Measurements from ENCODE around the gene CCDC6. TPM values are rescaled to one million over a fixed set of nuclear protein-coding genes. Genes with fewer than 3 reads are reported as not detected.

Gene CCDC6
- total RNA-seq, 4 donors from 2014 or later: 59.3 to 79.3 (median 64.8) TPM

DNA sequence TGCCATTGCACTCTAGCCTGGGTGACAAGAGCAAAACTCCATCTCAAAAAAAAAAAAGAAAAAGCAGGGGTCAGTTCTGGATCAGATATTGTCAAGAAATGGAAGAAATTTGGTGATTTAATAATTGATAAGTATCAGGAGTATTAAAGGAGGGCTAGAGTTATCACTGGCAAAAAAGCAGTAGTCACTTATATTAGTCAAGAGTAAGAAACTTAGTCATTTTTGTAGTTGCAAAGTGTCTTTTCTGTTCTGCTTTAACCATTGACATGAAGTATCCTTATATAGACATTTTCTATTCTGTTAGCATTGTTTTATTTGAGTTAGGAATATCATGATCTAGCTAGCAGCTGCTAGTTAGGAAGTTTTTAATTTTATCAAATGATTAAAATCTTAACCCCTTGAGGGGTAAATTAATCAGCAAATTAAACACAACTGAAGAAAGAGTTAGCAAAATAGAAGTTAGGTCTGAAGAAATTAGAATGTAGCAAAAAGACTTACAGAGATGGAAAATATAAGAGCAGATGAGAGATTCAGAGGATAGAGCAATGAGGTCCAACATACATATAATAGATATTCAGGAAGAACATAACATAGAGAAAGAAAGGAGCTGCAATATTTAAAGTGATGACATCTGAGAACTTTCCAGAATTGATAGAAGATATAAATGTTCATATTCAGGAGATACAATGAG, 7.3 kb upstream of the CCDC6 start:
- intact Hi-C loops (cut with DNase I): no loop called here
- TF ChIP-seq POLR2A (IDR thresholded peaks at IDR 0.05): no peak
- TF ChIP-seq, protein P1, sequence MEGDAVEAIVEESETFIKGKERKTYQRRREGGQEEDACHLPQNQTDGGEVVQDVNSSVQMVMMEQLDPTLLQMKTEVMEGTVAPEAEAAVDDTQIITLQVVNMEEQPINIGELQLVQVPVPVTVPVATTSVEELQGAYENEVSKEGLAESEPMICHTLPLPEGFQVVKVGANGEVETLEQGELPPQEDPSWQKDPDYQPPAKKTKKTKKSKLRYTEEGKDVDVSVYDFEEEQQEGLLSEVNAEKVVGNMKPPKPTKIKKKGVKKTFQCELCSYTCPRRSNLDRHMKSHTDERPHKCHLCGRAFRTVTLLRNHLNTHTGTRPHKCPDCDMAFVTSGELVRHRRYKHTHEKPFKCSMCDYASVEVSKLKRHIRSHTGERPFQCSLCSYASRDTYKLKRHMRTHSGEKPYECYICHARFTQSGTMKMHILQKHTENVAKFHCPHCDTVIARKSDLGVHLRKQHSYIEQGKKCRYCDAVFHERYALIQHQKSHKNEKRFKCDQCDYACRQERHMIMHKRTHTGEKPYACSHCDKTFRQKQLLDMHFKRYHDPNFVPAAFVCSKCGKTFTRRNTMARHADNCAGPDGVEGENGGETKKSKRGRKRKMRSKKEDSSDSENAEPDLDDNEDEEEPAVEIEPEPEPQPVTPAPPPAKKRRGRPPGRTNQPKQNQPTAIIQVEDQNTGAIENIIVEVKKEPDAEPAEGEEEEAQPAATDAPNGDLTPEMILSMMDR (IDR thresholded peaks at IDR 0.05): no peak

DNA sequence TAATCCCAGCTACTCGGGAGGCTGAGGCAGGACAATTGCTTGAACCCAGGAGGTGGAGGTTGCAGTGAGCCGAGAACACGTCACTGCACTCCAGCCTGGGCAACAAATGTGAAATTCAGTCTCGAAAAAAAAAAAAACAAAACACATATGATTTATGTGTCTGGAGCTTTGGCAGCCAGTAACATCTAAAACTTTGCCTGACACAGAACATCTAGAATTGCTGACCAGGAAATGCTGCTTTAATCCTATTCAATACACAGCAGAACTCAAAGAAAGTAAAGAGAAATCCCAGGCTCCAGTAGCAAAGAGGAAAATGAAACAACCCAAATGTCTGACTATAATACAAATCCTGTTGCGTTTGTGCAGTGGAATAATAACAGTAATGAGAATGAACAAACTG, 4.5 kb upstream of the CCDC6 start:
- no peaks in the 10 kb centered on the region for H3K9me3 ChIP-seq
- no peak overlapping the region for H3K27ac ChIP-seq
- intact Hi-C loops (cut with DNase I): no loop called here
- H3K4me3 ChIP-seq (replicated peaks in 1 of 3): no peak overlapping the region
- no peaks in the 10 kb centered on the region for H3K36me3 ChIP-seq
- DNase-seq: no peak
- H3K4me1 ChIP-seq: peaks cover 7 to 9% of the 10 kb centered on the region in 2 donors
- TF ChIP-seq, protein P1 (IDR thresholded peaks at IDR 0.05): no peak
- TF ChIP-seq POLR2A (IDR thresholded peaks at IDR 0.05): no peak
- 78 to 92% methylated on average over 5 of the region's 5 CpGs for WGBS, 2 donors
- H3K27me3 ChIP-seq: no peaks in the 10 kb centered on the region

More for the DNA sequence above, 7.3 kb upstream of the CCDC6 start:
- Histone ChIP-seq H3K4me3 (replicated peaks in 1 of 3) (no peak overlapping the region), H3K9me3 (no peaks in the 10 kb centered on the region), H3K4me1 (no peaks in the 10 kb centered on the region), H3K27me3 (no peaks in the 10 kb centered on the region), H3K36me3 (no peaks in the 10 kb centered on the region), H3K27ac (no peak overlapping the region)
- no peak for DNase-seq

DNA sequence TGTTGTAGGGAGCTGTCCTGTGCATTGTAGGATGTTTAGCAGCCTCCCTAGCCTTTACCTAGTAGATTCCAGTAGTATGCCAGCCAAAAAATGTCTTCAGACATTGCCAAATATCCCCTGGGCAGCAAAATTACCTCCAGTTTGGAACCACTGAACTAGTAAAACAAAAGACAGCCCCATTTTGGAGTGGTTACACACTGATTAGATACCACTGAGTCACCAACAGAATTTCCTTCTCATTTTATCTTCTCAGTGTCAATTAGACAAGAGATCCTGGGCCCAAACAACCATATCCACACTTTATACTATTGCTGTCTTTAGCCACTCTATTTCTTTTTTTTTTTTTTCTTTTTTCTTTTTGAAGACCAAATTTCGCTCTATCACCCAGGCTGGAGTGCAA, 3.5 kb upstream of the CCDC6 start:
- H3K4me1 ChIP-seq: peaks cover 7 to 9% of the 10 kb centered on the region in 2 donors
- no peaks in the 10 kb centered on the region for H3K27me3 ChIP-seq
- DNase-seq: no peak
- no peak overlapping the region for H3K27ac ChIP-seq
- no peaks in the 10 kb centered on the region for H3K36me3 ChIP-seq
- TF ChIP-seq, protein P1 (IDR thresholded peaks at IDR 0.05): no peak
- TF ChIP-seq POLR2A (IDR thresholded peaks at IDR 0.05): no peak
- intact Hi-C loops (cut with DNase I): loop anchor here (10.0 kb wide), 1 partner anchor 285 kb away; no protein-coding TSS in a partner anchor
- no peaks in the 10 kb centered on the region for H3K9me3 ChIP-seq
- H3K4me3 ChIP-seq (replicated peaks in 1 of 3): no peak overlapping the region
- WGBS, 2 donors: 90 to 100% methylated on average over 1 of the region's 1 CpG

- no peak overlapping the region for H3K4me3 ChIP-seq (replicated peaks in 1 of 3)
- no peaks in the 10 kb centered on the region for H3K36me3 ChIP-seq
- no peaks in the 10 kb centered on the region for H3K9me3 ChIP-seq
- no peaks in the 10 kb centered on the region for H3K27me3 ChIP-seq
- peak overlapping the region; percentile 97 for H3K27ac ChIP-seq
- WGBS, 2 donors: 40 to 42% methylated on average over 4 of the region's 4 CpGs
- no peak for DNase-seq
- peaks cover 14 to 20% of the 10 kb centered on the region in 2 donors for H3K4me1 ChIP-seq
- no peak for TF ChIP-seq POLR2A (IDR thresholded peaks at IDR 0.05)
- intact Hi-C loops (cut with DNase I): loop anchor here (10.0 kb wide), 1 partner anchor 284 kb away; no protein-coding TSS in a partner anchor
Observed at GRCh38 chr10:59908808-59909143, 2.4 kb upstream of the CCDC6 start.

DNA sequence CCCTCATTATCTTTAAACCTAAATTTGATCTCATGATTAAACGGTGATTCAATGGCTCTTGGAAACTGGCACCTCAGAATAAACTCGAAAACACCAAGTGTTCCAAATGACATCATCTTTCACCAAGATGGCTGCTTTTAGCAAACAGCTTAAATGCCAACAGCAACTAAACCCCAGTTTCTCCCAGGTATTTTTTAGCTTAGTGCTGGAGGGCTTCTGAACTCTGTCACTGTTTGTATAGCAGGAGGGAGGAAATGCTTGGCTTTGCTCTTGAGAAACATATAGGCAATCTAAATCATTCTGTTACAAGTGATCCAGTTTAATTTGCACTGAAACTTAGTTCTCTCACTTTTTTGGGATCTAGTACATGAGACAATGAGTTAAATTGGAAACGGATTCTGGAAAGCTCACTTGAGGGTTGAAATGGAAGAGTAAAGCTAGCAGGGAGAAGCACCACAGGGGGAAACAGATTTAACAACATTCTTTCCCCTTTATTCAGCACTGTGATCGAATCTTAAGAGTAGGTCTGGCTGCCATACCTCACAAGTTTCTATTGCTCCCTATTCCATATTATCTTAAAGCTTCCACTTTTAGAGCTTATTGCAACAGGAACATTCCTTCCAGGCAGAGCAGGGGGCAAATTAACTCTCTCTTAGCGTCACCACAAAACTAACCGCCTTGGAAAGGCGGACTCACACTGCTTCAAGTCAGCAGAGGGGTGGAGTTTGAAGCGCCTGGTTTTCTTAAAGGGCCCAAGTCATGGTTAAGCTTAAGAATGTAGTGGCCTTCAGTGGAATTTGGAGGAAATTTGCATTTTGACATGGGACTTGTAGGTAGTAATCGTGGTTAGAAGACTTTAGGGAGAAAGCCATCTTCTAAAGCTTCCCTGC, 1.8 kb upstream of the CCDC6 start:
- intact Hi-C loops (cut with DNase I): loop anchor here (10.0 kb wide), 1 partner anchor 283 kb away; no protein-coding TSS in a partner anchor
- Histone ChIP-seq H3K36me3 (no peaks in the 10 kb centered on the region), H3K4me1 (peaks cover 18 to 21% of the 10 kb centered on the region in 2 donors), H3K27me3 (no peaks in the 10 kb centered on the region), H3K4me3 (replicated peaks in 1 of 3) (peak overlapping the region in 2 of 3 donors; percentile 18 to 22), H3K9me3 (no peaks in the 10 kb centered on the region), H3K27ac (peak overlapping the region; percentile 97)
- 3% methylated on average over 9 of the region's 9 CpGs for WGBS, 2 donors
- peak; percentile 79 to 81 for DNase-seq
- TF ChIP-seq POLR2A (IDR thresholded peaks at IDR 0.05): peak in 1 of 2 donors; percentile 87
- TF ChIP-seq, protein P1 (IDR thresholded peaks at IDR 0.05): peak in 1 of 6 experiments; percentile 10
